Activated CD8-positive, alpha-beta memory T cell treated with anti-CD3 and anti-CD28 coated beads for 48 hours (primary cell): ENCODE results near the gene BLMH.

Source experiments
- DNase-seq, 3 experiments: peaks; one replicate each; pipeline ENCODE4 v3.0.0-alpha.2; 2020; ENCODE audit warnings: low read depth in 2 of 3, low spot score in 2 of 3

Gene BLMH

DNA sequence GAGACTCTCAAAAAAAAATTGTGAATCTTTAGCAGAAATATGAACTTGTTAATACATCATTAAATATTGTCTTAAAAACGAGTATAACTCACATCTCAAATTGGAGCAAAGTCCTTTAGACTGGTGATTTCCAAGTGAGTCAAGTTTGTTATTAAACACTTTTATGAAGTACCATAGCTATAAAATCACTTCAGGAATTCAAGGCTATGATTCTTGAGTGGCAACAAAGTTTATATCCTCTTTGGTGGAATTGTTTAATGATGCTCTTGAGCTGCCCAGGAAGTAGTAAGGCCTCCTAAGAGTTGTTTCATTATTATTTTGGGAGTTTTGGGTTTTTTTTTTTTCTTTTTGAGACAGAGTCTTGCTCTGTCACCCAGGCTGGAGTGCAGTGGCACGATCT lies 16.7 kb upstream of the BLMH start:
- no peak for DNase-seq

DNA sequence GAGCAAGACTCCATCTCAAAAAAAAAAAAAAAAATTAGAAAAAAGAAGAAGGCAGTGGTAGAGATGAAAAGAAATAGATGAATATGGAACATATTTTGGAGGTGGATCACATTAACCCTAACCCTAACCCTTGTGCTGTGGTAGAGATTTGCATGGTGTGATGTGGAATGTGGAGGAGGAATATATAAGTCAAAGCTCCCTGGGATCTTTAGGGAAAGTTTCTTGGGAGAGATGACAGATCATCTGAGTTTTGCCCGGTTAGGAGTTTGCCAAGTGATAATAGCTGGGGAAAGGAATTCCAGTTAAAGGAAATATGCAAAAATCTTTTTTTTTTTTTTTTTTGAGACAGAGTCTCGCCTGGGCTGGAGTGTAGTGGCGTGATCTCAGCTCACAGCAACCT lies 13.0 kb upstream of the BLMH start:
- DNase-seq, result no peak

DNA sequence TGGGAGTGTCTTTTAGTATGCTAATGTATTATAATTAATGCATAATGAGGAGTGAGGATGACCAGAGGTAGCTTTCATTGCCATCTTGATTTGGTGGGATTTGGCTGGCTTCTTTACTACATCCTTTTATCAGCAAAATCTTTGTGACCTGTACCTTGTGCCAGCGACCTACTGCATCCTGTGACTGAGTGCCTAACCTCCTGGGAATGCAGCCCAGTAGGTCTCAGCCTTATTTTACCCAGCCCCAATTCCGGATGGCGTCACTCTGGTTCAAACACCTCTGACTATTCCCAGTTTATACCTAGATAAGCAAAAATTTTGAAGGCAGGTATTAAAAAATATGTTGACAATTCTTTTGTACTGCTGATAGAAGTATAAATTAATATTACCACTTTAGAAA lies 10.5 kb upstream of the BLMH start:
- DNase-seq, result no peak

DNA sequence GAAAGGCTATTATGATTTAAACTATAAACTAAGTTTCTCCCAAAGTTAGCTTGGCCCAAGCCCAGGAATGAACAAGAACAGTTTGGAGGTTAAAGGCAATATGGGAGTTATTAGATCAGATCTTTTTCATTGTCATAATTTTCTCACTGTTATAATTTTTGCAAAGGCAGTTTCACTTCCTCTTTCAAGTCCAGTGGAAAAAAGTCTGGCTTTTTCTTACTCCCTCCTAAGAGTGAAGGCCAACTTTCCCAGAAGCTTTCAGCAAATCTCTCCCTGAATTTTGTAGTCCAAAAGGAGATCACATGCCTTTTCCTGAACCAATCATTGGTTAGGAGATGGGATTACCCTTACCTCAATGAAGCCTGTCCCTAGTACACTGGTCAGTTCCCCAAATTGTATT lies 9.1 kb upstream of the BLMH start:
- DNase-seq, result no peak

DNA sequence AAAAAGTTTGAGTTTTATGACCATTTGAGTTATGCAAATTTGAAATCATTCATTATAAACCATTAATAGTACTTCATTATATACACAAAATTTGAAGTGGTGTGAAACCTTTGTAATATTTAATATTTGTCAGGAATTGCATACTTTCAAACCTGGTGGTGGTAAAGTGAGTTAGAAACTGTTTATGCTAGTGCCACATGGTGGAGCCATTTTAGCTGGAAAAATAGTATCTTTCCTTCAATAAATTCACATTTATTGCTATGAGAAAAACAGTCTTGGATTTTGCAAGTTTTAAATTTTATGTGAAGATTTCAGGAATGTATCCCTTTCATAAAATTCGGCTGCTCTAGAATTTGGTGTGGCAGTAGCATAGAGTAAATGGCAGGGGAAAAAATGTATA lies 7.3 kb upstream of the BLMH start:
- DNase-seq, result no peak

DNA sequence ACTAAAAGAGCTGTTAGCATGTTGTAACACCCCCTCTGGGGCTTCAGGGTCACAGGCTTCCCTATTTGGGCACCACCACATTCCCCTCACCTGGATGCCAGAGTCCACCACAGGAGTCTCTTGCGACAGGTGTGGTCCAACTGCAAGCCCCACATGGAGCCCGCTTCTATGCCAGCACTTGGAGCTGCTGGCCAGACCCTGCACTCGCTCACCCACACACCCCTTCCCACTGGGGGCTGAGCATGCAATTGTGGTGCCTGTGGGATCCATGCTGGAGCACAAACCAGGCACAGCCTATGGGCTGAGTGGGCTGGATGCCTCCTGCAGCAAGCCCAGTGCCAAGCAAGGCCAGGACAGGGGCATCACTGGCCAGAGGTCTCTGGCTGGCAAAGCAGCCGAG lies 6.0 kb upstream of the BLMH start:
- no peak for DNase-seq

DNA sequence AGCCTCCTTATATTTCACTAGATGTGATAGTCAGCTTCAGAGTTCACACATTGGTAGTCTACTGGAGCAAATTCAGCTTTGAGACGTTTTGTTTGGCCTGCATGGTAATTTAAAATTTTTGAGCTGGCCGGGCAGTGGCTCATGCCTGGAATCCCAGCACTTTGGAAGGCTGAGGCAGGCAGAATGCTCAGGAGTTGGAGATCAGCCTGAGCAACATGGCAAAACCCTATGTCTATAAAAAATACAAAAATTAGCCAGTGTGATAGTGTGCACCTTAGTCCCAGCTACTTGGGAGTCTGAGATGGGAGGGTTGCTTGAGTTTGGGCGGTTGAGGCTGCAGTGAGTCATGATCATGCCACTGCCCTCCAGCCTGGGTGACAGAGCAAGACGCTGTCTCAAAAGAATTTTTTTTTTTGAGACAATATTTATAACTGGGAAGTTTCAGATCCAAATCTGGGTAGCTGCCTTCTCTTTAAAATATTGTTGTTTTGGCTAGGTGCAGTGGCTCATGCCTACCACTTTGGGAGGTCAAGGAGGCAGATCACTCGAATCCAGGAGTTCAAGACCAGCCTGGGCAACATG lies 4.8 kb upstream of the BLMH start:
- no peak for DNase-seq

DNA sequence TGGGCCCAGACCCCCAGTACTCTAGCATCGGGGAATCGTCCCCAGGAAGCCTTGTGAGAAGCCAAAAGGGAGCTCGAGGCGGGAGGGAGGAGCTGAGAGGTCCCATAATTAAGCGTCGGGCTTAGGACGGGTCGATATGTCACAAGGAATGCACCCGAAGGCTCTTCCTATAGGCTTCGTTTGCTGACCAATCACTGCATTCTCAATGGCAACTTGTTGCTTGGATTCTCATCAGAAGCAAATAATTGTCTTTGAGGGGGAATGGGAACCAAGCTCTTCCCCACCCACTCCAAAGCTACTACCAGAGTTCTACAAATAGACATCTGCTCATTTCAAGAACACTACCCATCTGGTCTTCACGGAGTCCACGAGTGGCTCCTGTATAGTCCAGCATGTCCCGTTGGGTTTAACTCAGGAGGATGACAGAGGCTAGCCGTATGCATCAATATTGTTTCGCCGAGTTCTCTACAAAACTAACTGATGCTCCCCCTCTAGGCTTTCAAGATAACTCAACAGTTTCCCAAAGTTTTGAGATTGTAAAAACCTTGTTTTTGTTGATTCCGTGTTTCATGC lies 628 bp upstream of the BLMH start:
- DNase-seq, result no peak

DNA sequence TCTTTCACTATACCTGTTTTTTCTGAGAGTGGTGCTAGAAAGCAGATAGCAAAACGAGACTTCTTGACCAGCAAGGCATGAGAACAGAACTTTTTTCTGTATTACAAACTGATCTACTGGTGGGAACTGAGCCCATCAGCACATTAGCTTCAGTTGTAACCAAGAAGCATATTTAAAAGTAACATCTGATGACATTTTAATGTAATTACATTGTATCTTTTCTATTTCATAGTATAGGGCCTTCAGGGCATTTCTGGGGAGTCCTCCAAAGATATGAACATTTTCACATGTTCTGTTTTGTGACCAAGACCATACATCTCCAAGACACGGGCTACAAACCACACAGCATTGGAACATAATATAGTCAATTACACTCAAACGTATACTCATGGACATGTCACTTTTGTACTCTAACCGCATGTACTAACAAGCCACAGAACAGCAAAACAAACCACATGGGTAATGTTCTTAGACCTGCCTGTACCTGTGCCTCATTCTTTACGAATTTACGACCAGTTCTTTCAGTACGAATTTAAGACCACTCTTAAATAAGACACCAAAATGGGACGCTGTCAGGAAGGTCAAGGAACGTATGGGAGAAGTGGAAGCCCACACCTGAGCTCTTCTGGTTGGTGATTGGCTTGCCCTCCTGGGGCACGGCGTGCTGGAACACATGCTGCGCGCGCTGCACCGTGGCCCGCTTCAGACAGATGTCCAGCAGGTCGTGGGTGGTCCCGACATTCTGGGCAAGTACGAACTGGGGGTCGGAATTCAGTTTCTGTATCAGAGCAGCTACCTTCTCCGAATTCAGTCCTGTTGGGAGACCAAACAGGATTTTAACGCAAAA lies 825 bp downstream of the BLMH start:
- DNase-seq, result peak in 2 of 3 experiments; percentile 11 to 12

DNA sequence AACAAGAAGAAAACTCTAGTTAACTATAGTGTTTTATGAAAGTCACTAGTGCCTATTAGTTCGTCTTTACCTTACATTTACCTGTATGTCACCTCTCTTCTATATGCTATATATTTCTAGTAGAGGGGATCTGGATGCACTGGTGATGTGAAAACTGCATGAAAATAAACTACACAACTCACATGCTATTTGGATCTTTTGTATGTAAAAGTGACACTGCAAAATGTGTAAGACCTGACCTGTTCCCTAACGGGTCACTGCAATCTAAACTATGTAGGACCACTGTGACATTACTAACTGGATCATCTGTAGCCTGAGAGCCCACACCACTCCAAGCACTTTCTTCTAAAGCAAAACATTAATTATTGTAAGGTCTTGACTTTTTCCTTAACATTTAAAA lies 1.7 kb downstream of the BLMH start:
- no peak for DNase-seq

DNA sequence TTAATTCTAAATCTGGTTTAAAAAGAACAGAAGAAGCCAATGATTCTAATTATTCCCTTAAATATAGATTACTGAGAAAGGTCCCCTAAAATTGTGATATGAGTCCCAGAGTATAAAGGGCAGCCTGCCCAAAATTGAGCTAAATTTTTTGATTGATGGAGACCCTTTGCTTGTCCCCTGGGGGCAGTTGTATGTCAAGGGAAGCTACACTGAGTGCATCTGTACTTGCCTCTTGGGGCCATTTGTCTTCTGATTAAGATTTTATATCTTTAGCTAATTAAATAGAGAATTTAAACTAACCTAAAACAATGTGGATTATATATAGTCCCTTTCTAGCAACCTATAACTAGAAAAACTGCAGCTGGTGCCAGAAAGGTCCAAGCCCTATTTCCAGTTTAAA lies 12.6 kb downstream of the BLMH start:
- DNase-seq, result no peak

DNA sequence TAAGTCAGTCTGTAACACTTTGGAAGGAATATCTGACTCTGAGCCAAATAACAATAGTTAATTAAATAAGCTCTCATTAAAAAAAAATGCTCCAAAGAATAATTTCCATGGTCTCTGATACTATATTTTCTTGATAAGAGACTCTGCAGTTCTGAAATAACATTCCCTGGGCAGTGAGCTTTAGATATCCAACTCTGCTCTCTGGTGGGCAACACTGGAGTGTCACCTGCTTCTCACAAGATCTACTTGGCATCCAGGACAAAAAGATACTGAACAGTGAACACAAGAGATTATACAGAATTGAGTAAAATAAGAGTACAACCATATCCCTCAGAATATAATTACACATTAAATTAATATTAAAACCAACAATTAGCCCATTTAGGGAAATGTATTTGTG lies 13.7 kb downstream of the BLMH start:
- no peak for DNase-seq

DNA sequence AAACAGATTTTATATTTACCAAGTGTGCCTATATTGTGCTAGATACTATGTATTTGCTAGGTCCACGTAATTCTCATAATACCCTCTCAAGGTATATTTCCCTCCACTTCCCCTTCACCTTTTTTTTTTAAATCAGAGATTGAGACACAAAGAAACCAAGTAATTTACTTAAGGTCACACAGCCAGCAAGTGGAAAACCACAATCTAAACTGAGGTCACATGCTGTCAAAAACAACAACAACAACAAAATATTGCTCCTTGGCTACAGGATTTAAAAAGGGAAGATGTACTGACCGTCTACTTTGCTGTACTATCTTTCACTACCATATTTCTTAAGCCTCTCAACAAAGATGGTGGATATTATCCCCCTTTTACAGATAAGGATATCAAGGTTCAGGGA lies 15.8 kb downstream of the BLMH start:
- no peak for DNase-seq

DNA sequence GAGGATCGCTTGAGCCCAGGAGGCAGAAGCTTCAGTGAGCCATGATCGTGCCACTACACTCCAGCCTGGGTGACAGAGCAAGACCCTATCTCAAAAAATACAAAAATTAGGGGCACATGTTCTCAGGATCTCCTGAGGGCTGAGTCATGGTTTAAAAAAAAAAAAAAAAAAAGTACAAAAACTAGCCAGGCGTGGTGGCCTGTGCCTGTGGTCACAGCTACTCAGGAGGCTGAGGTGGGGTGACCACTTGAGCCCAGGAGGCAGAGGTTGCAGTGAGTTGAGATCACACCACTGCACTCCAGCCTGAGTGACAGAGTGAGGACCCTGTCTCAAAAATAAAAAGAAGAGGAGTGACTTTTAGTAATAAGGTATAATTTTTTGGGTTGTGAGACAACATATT lies 16.9 kb downstream of the BLMH start:
- DNase-seq, result no peak

DNA sequence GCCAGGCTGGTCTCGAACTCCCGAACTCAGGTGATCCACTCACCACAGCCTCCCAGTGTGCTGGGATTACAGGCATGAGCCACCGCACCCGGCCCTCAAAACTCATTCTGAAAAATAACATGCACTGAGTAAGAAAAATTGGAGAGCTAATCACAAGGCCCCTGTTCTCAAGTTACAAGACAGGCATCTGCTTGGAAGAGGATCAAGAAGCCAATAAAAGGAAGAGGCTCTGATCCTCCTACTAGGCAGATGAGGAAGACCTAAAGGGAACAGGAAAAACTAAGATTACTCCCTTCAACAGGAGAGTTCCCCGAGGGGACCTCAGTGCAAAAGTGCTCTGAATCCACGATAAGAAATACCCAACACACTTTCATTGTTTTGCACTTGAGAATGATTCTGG lies 18.4 kb downstream of the BLMH start:
- no peak for DNase-seq

DNA sequence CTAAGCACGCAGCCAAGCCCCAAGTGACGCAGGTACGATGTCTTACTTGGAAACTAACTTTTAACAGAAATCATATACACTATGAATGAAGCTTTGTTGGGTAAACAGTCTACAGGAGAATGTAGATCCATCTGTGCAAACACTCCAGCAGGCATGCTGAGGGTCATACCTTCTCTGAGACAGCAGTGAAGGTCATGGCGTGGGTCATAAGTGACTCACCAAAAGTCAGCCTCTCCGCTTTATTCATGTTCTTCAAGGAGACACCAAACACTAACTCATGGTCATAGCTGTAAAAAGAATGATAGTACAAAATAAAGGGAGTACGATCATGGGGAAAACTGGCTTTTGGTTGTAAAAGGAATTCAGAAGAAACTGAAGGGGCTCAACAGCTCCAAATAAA lies 20.6 kb downstream of the BLMH start:
- no peak for DNase-seq

DNA sequence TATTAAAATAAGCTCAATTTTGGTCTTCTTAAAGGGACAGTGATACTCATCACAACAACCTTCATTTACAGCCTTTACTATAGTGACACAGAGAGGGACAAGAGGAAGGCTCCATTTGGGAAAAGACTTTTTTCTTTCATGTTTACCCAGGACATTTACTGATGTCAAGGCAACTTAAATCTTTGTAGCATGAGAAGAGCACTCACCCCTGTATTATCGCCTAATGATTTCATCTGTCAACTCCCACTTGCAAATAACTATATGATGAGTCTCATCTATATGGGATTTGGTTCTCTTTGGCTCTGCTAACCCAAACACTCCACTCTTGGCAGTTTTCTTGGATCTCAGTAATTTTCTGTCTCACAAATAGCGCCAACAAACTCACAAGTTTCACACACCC lies 24.1 kb downstream of the BLMH start:
- DNase-seq, result no peak

DNA sequence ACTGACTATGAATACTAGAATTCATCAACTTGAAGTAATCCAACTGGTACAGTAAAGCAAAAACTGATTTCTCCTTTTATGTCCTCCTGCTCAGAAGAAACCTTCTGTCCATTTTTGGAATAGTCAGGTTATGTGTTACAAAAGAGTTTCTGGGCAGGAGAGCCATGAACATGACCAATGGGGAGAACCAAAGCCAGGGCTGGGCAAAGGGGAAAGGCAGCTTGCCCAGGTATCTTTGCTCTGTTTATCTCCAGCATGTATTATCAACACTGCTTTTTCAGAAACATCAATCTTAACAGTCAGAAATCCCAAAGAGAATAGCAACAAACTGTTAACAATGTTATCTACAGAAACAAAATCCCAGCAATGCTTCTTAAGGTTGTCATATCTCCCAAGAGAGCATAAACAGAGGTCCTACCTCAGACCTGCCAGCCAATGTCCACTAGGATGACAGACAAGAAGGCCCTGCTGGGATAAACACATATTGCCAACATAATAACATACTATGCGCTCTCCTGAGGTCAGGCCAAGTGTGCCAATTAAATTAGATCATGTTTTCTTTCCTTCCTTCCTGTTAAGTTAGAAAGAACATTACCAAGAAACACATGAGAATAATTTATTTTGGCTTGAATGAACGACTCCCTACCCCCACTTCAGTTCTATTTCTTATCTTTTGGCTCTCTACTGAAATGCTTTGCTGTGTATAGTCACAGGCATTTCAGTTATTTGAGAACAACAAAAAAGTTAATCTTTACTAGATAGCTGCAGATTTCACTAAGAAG lies 28.0 kb downstream of the BLMH start:
- DNase-seq, result no peak

DNA sequence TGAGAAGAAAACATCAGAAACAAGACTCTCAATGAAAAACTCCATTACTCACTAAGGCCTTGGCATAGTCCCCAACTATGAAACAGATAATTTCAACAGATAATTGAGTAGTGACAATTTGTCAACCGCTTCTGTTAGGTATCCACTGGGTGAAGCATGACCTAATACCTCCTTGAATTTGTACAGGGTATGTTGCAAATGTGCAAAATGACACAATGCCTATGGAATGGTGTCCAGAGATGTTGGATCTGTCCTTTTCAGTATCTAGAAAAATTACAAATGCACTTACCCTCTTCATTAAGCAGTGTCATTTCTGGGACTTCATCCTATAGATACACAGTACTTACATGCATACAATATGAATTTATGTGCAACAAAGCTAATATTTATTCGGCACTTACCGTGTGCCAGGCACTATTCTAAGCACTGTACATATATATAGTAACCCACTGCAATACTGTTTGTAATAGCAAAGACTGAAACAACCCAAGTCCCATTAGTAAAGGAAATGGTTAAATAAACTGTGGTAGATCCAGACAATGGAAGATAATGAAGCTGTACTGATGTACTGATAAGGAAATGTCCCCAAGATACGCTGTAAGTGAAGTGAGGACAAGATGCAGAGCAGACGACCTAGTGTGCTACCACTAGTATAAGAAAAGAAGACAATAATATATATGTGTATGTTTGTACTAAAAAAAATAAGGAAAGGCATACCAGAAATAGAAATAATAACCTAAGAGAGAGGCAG lies 34.8 kb downstream of the BLMH start:
- no peak for DNase-seq

DNA sequence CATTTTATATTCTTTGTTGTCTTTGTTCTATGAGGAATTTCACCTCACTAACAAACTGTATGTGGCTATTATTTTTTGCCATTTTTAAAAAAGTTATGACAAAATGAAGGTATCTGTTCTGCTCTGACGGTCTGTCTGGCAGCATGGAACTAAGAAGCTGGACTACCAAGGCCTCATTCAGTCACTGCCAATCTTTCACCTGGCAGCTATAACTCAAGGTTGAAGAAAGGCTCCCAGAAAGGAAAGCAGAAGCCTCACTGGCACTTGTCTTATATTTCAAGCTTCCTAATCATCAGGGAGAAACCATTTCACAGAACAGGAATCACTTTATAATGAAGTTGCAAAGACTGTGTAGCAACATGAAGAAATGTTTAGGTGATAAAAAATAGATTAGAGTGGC lies 37.6 kb downstream of the BLMH start:
- DNase-seq, result no peak

DNA sequence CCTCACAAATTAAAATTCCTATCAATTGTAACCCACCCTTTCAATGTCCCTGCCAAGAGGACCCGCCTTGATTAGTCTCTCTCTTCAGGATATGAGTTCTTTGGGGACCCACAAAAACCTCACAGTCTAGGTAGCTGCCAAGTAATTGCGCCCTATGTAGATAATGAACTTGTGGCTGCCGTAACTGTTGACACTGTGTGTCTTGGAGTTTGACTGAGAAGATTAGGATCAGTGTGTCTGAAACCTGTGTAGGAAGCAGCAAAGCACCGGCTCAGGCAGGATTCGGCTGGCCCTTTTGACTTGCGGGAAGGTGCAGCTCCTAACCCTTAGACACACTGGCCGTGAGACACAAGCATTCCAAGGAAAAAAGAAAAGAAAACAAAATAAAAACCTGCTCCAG lies 38.4 kb downstream of the BLMH start:
- DNase-seq, result no peak
